ENCODE data around the gene WWOX.

The WWOX gene

DNA sequence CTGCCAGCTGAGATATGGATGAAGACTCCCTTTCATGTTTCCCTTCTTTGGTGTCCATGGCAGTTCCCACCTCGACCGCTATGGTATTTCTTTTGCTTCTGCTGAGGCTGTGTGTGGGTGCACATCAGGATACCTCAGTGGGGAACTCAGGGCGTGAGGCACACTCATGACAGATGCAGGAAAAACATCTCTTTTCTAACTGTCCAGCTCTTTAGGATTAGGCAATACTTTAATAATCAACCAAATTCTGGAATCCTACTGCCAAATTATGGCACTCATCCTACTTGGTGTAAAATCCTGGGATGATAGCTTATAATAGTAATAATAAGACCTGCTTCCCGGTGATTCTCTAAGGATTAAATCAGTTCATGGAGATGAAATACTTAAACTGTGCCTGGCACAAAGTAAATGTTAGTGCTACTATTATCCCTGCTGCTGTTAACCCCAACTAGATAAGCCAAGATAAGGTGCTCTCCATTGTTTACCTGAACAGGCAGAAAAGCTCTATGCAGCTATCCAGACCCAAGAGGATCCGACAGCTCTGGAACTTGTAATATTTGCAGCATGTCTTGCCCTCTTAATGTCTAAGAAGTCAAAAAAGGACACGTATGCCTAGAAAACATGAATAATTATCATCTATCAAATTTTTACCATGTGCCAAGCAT lies 543.3 kb downstream of the WWOX start:
- Histone ChIP-seq H2BK5ac (ENCODE audit: low read length) (no peak overlapping the region), H3K4ac (ENCODE audit: low read depth, low read length) (no peak overlapping the region), H3K9ac (ENCODE audit: low read length) (no peak overlapping the region), H3K4me2 (ENCODE audit: low read length) (no peak overlapping the region), H2BK15ac (replicated peaks; ENCODE audit: low read depth) (no peak overlapping the region), H3K4me1 (ENCODE audit: control insufficient read depth, low read depth, low read length) (peaks cover 4% of the 10 kb centered on the region), H3K23ac (ENCODE audit: low read length) (no peak overlapping the region), H3K27me3 (ENCODE audit: insufficient read depth, low read length, poor library complexity) (no peaks in the 10 kb centered on the region), H3K79me2 (ENCODE audit: control insufficient read depth, insufficient read depth, low read length) (no peaks in the 10 kb centered on the region), H2BK120ac (ENCODE audit: low read depth, low read length) (no peak overlapping the region), H4K5ac (ENCODE audit: low read length) (no peak overlapping the region), H2AK5ac (ENCODE audit: low read length) (no peak overlapping the region), H3K56ac (ENCODE audit: low read length) (no peak overlapping the region), H3K36me3 (ENCODE audit: control insufficient read depth, insufficient read depth, low read length) (no peaks in the 10 kb centered on the region), H3K18ac (ENCODE audit: low read length) (no peak overlapping the region), H3K79me1 (ENCODE audit: low read length) (no peaks in the 10 kb centered on the region), H3K4me3 (ENCODE audit: low read length) (no peak overlapping the region), H4K8ac (ENCODE audit: low read depth, low read length) (no peak overlapping the region), H3K27ac (ENCODE audit: low read depth, low read length) (no peak overlapping the region)
- no CpG with 5 or more reads among the region's 6 CpGs for WGBS (ENCODE audit: extremely low coverage, insufficient coverage, low lambda C conversion rate)
- DNase-seq, result peak; percentile 41

GRCh38 chr16:78645657-78646056 lies 546.2 kb downstream of the WWOX start:
- H2BK5ac ChIP-seq (ENCODE audit: low read length), result no peak overlapping the region
- no peak overlapping the region for H3K4ac ChIP-seq (ENCODE audit: low read depth, low read length)
- no peak overlapping the region for H3K56ac ChIP-seq (ENCODE audit: low read length)
- no peak overlapping the region for H3K4me2 ChIP-seq (ENCODE audit: low read length)
- no peak overlapping the region for H2BK120ac ChIP-seq (ENCODE audit: low read depth, low read length)
- H4K5ac ChIP-seq (ENCODE audit: low read length), result no peak overlapping the region
- no peaks in the 10 kb centered on the region for H3K27me3 ChIP-seq (ENCODE audit: insufficient read depth, low read length, poor library complexity)
- no peak overlapping the region for H3K23ac ChIP-seq (ENCODE audit: low read length)
- H3K4me3 ChIP-seq (ENCODE audit: low read length), result no peak overlapping the region
- H4K8ac ChIP-seq (ENCODE audit: low read depth, low read length), result no peak overlapping the region
- no peaks in the 10 kb centered on the region for H3K36me3 ChIP-seq (ENCODE audit: control insufficient read depth, insufficient read depth, low read length)
- no peaks in the 10 kb centered on the region for H3K79me1 ChIP-seq (ENCODE audit: low read length)
- no peak overlapping the region for H3K18ac ChIP-seq (ENCODE audit: low read length)
- no peaks in the 10 kb centered on the region for H3K79me2 ChIP-seq (ENCODE audit: control insufficient read depth, insufficient read depth, low read length)
- no peak overlapping the region for H2AK5ac ChIP-seq (ENCODE audit: low read length)
- H3K4me1 ChIP-seq (ENCODE audit: control insufficient read depth, low read depth, low read length), result peaks cover 4% of the 10 kb centered on the region
- no peak overlapping the region for H2BK15ac ChIP-seq (replicated peaks; ENCODE audit: low read depth)
- no peak overlapping the region for H3K9ac ChIP-seq (ENCODE audit: low read length)
- no peak for DNase-seq
- H3K27ac ChIP-seq (ENCODE audit: low read depth, low read length), result no peak overlapping the region
- WGBS (ENCODE audit: extremely low coverage, insufficient coverage, low lambda C conversion rate), result no CpG with 5 or more reads among the region's 4 CpGs

DNA sequence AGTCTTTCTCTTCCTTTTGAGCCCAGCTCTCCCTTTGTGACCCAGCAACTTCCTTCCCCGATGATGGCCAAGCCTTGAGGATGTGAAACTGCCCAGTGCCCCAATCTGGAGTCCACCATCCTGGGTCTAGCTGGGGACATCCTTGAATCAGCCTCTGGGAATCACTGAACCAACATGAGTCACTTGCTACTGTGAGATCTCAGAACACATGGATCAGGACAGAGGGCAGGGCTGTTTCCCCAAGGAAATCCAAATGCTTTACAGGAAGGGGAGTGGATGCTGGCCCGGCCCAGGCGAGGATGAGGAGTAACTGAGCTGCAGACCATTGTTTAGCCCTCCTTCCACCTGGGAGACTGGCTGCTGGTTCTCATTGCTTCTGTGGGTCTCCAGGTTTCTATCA lies 547.6 kb downstream of the WWOX start:
- Histone ChIP-seq H3K18ac (ENCODE audit: low read length) (no peak overlapping the region), H2BK120ac (ENCODE audit: low read depth, low read length) (no peak overlapping the region), H3K27me3 (ENCODE audit: insufficient read depth, low read length, poor library complexity) (no peaks in the 10 kb centered on the region), H3K9ac (ENCODE audit: low read length) (no peak overlapping the region), H3K4me3 (ENCODE audit: low read length) (no peak overlapping the region), H2BK15ac (replicated peaks; ENCODE audit: low read depth) (no peak overlapping the region), H2AK5ac (ENCODE audit: low read length) (no peak overlapping the region), H3K4ac (ENCODE audit: low read depth, low read length) (no peak overlapping the region), H2BK5ac (ENCODE audit: low read length) (no peak overlapping the region), H3K36me3 (ENCODE audit: control insufficient read depth, insufficient read depth, low read length) (no peaks in the 10 kb centered on the region), H4K5ac (ENCODE audit: low read length) (no peak overlapping the region), H3K79me2 (ENCODE audit: control insufficient read depth, insufficient read depth, low read length) (no peaks in the 10 kb centered on the region), H3K4me2 (ENCODE audit: low read length) (no peak overlapping the region), H4K8ac (ENCODE audit: low read depth, low read length) (no peak overlapping the region), H3K27ac (ENCODE audit: low read depth, low read length) (no peak overlapping the region), H3K79me1 (ENCODE audit: low read length) (no peaks in the 10 kb centered on the region), H3K23ac (ENCODE audit: low read length) (no peak overlapping the region), H3K4me1 (ENCODE audit: control insufficient read depth, low read depth, low read length) (peaks cover 4% of the 10 kb centered on the region), H3K56ac (ENCODE audit: low read length) (no peak overlapping the region)
- DNase-seq, result no peak
- WGBS (ENCODE audit: extremely low coverage, insufficient coverage, low lambda C conversion rate), result no CpG with 5 or more reads among the region's 3 CpGs

GRCh38 chr16:78647491-78647890 lies 548.0 kb downstream of the WWOX start:
- no peak overlapping the region for H2BK15ac ChIP-seq (replicated peaks; ENCODE audit: low read depth)
- H2BK5ac ChIP-seq (ENCODE audit: low read length), result no peak overlapping the region
- no peaks in the 10 kb centered on the region for H3K27me3 ChIP-seq (ENCODE audit: insufficient read depth, low read length, poor library complexity)
- H2BK120ac ChIP-seq (ENCODE audit: low read depth, low read length), result no peak overlapping the region
- H4K5ac ChIP-seq (ENCODE audit: low read length), result no peak overlapping the region
- H3K18ac ChIP-seq (ENCODE audit: low read length), result no peak overlapping the region
- no peak overlapping the region for H3K56ac ChIP-seq (ENCODE audit: low read length)
- no peaks in the 10 kb centered on the region for H3K36me3 ChIP-seq (ENCODE audit: control insufficient read depth, insufficient read depth, low read length)
- no peaks in the 10 kb centered on the region for H3K79me1 ChIP-seq (ENCODE audit: low read length)
- no CpG with 5 or more reads among the region's 2 CpGs for WGBS (ENCODE audit: extremely low coverage, insufficient coverage, low lambda C conversion rate)
- H4K8ac ChIP-seq (ENCODE audit: low read depth, low read length), result no peak overlapping the region
- no peaks in the 10 kb centered on the region for H3K79me2 ChIP-seq (ENCODE audit: control insufficient read depth, insufficient read depth, low read length)
- H3K4me1 ChIP-seq (ENCODE audit: control insufficient read depth, low read depth, low read length), result peaks cover 3% of the 10 kb centered on the region
- no peak overlapping the region for H3K9ac ChIP-seq (ENCODE audit: low read length)
- no peak overlapping the region for H3K27ac ChIP-seq (ENCODE audit: low read depth, low read length)
- no peak overlapping the region for H2AK5ac ChIP-seq (ENCODE audit: low read length)
- no peak overlapping the region for H3K4me2 ChIP-seq (ENCODE audit: low read length)
- no peak overlapping the region for H3K23ac ChIP-seq (ENCODE audit: low read length)
- no peak overlapping the region for H3K4ac ChIP-seq (ENCODE audit: low read depth, low read length)
- DNase-seq, result no peak
- H3K4me3 ChIP-seq (ENCODE audit: low read length), result no peak overlapping the region

DNA sequence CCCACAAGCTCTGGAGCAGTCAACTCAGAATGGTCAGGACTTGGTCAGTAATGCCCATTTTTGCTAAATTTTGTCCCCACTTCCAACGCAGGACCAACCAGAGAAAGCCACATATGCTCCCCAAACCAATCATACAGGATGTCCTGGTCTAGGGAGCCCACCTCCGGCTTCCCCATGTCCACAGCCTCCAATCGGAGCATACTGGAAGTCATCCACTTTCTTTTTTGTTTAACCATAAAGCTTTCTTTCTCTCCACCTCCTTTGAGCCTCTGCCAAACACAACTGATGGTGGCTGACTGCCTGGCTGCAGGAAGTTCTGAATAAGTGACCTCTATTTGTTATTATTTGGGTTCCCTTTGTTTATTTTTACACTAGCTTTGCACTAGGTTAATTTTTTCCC lies 549.1 kb downstream of the WWOX start:
- Histone ChIP-seq H3K18ac (ENCODE audit: low read length) (no peak overlapping the region), H3K4me2 (ENCODE audit: low read length) (no peak overlapping the region), H3K56ac (ENCODE audit: low read length) (no peak overlapping the region), H4K5ac (ENCODE audit: low read length) (no peak overlapping the region), H2BK15ac (replicated peaks; ENCODE audit: low read depth) (no peak overlapping the region), H3K27me3 (ENCODE audit: insufficient read depth, low read length, poor library complexity) (no peaks in the 10 kb centered on the region), H2AK5ac (ENCODE audit: low read length) (no peak overlapping the region), H3K79me1 (ENCODE audit: low read length) (no peaks in the 10 kb centered on the region), H3K4me1 (ENCODE audit: control insufficient read depth, low read depth, low read length) (no peaks in the 10 kb centered on the region), H2BK120ac (ENCODE audit: low read depth, low read length) (no peak overlapping the region), H3K4me3 (ENCODE audit: low read length) (no peak overlapping the region), H3K36me3 (ENCODE audit: control insufficient read depth, insufficient read depth, low read length) (no peaks in the 10 kb centered on the region), H3K27ac (ENCODE audit: low read depth, low read length) (no peak overlapping the region), H3K79me2 (ENCODE audit: control insufficient read depth, insufficient read depth, low read length) (no peaks in the 10 kb centered on the region), H3K9ac (ENCODE audit: low read length) (no peak overlapping the region), H4K8ac (ENCODE audit: low read depth, low read length) (no peak overlapping the region), H3K4ac (ENCODE audit: low read depth, low read length) (no peak overlapping the region), H3K23ac (ENCODE audit: low read length) (no peak overlapping the region), H2BK5ac (ENCODE audit: low read length) (no peak overlapping the region)
- no peak for DNase-seq
- no CpG with 5 or more reads among the region's 3 CpGs for WGBS (ENCODE audit: extremely low coverage, insufficient coverage, low lambda C conversion rate)

Data from mesendoderm (in vitro differentiated cells).